HUES48 (cell line): ENCODE data around the gene GALR2.

Source experiments
- H3K27ac ChIP-seq: one replicate; pipeline ENCODE4 v1.7.0; 2013; ENCODE audit warnings: low read depth, low read length, inconsistent platforms
- H3K27me3 ChIP-seq: 2 replicates; pipeline ENCODE4 v1.6.1; 2013; ENCODE audit warnings: mild to moderate bottlenecking, low read length; ENCODE audit not compliant: control insufficient read depth, insufficient read depth
- H3K36me3 ChIP-seq: 2 replicates; pipeline ENCODE4 v1.6.1; 2013; ENCODE audit warnings: low read length; ENCODE audit not compliant: control insufficient read depth, insufficient read depth
- H3K4me1 ChIP-seq: 2 replicates; pipeline ENCODE4 v1.6.1; 2013; ENCODE audit warnings: mild to moderate bottlenecking, low read length; ENCODE audit not compliant: control insufficient read depth, insufficient read depth
- H3K4me3 ChIP-seq: 2 replicates; pipeline ENCODE4 v1.5.1; 2013; ENCODE audit warnings: mild to moderate bottlenecking, low read depth, low read length
- H3K9ac ChIP-seq: 2 replicates; pipeline ENCODE4 v1.6.1; 2013; ENCODE audit warnings: mild to moderate bottlenecking, low read depth, low read length, moderate library complexity
- H3K9me3 ChIP-seq: 2 replicates; pipeline ENCODE4 v1.6.1; 2013; ENCODE audit warnings: low read length; ENCODE audit not compliant: control insufficient read depth, insufficient read depth

GALR2 gene

GRCh38 chr17:76123191-76123499 lies 48.6 kb downstream of the GALR2 start:
- H3K27ac ChIP-seq, result no peak overlapping the region
- peaks cover 26% of the 10 kb centered on the region for H3K4me1 ChIP-seq

GRCh38 chr17:76123749-76124581 lies 49.4 kb downstream of the GALR2 start:
- H3K27me3 ChIP-seq, result peaks cover 5% of the 10 kb centered on the region
- H3K4me3 ChIP-seq, result no peak overlapping the region
- H3K27ac ChIP-seq, result no peak overlapping the region
- no peaks in the 10 kb centered on the region for H3K36me3 ChIP-seq
- H3K4me1 ChIP-seq, result peaks cover 26% of the 10 kb centered on the region
- H3K9ac ChIP-seq, result no peak overlapping the region
- H3K9me3 ChIP-seq, result no peaks in the 10 kb centered on the region

More at GRCh38 chr17:76123191-76123499, 48.6 kb downstream of the GALR2 start:
- Histone ChIP-seq H3K27me3 (peaks cover 5% of the 10 kb centered on the region), H3K9me3 (no peaks in the 10 kb centered on the region), H3K4me3 (no peak overlapping the region), H3K9ac (no peak overlapping the region), H3K36me3 (no peaks in the 10 kb centered on the region)

- Histone ChIP-seq H3K9me3 (no peaks in the 10 kb centered on the region), H3K4me1 (peaks cover 24% of the 10 kb centered on the region), H3K27me3 (peaks cover 5% of the 10 kb centered on the region), H3K9ac (no peak overlapping the region), H3K36me3 (no peaks in the 10 kb centered on the region), H3K4me3 (no peak overlapping the region), H3K27ac (no peak overlapping the region)
Measured at GRCh38 chr17:76124582-76125390, 50.2 kb downstream of the GALR2 start.

- Histone ChIP-seq H3K27ac (no peak overlapping the region), H3K4me3 (no peak overlapping the region), H3K27me3 (peaks cover 10% of the 10 kb centered on the region), H3K36me3 (no peaks in the 10 kb centered on the region), H3K9me3 (no peaks in the 10 kb centered on the region), H3K4me1 (peaks cover 24% of the 10 kb centered on the region), H3K9ac (no peak overlapping the region)
Measured at GRCh38 chr17:76125391-76125675, 50.8 kb downstream of the GALR2 start.

GRCh38 chr17:76125922-76126321 lies 51.3 kb downstream of the GALR2 start:
- Histone ChIP-seq H3K27ac (no peak overlapping the region), H3K4me1 (peaks cover 24% of the 10 kb centered on the region), H3K9me3 (no peaks in the 10 kb centered on the region), H3K36me3 (no peaks in the 10 kb centered on the region), H3K27me3 (peaks cover 15% of the 10 kb centered on the region), H3K9ac (no peak overlapping the region), H3K4me3 (no peak overlapping the region)
